Activated CD8-positive, alpha-beta memory T cell treated with anti-CD3 and anti-CD28 coated beads, Interleukin-2, amount 10 ng/mL, durations not matched to agents 7 days and 5 days (primary cell): ENCODE results near the gene USP26. TPM values are rescaled to one million over a fixed set of nuclear protein-coding genes. Genes with fewer than 3 reads are reported as not detected.
"Not testable (repeated sequence)": the region's sequence is repeated elsewhere in the genome, so short reads cannot be mapped to it uniquely, and the experiment has no call there.

Source experiments
- ATAC-seq: fragments of 150-1000 bp; cut with Tn5 transposase; one replicate; pipeline ENCODE4 v1.10.0; 2021; ENCODE audit warnings: moderate library complexity
- CTCF ChIA-PET: fragments of 350-600 bp; sonication (Branson Sonifier 250); formaldehyde crosslinking; loops from one replicate; lab custom pipeline; 2021; ENCODE audit warnings: antibody characterized with exemption; lab: Charles Lee
- DNase-seq: peaks from one replicate; pipeline ENCODE4 v3.0.0-alpha.2; 2020
- H3K27ac Mint-ChIP-seq: one replicate; pipeline ENCODE4 v1.8.0; 2021; ENCODE audit warnings: mild to moderate bottlenecking, mixed read lengths
- H3K27me3 Mint-ChIP-seq: one replicate; pipeline ENCODE4 v1.8.0; 2021; ENCODE audit warnings: mixed read lengths
- H3K36me3 Mint-ChIP-seq: one replicate; pipeline ENCODE4 v1.8.0; 2021; ENCODE audit warnings: mild to moderate bottlenecking, mixed read lengths
- H3K4me1 Mint-ChIP-seq: one replicate; pipeline ENCODE4 v1.8.0; 2021; ENCODE audit warnings: mixed read lengths
- H3K4me3 Mint-ChIP-seq: one replicate; pipeline ENCODE4 v1.8.0; 2021; ENCODE audit warnings: mild to moderate bottlenecking, moderate library complexity, mixed read lengths
- H3K9me3 Mint-ChIP-seq: one replicate; pipeline ENCODE4 v1.8.0; 2022; ENCODE audit warnings: low read depth, mixed read lengths
- total RNA-seq, 2 experiments: library from RNA; stranded (reverse); gene quantifications; one replicate each; pipeline ENCODE4 v1.2.3, GENCODE V29; 2021

The USP26 gene
- total RNA-seq, 2 experiments from 2014 or later = not detected

DNA sequence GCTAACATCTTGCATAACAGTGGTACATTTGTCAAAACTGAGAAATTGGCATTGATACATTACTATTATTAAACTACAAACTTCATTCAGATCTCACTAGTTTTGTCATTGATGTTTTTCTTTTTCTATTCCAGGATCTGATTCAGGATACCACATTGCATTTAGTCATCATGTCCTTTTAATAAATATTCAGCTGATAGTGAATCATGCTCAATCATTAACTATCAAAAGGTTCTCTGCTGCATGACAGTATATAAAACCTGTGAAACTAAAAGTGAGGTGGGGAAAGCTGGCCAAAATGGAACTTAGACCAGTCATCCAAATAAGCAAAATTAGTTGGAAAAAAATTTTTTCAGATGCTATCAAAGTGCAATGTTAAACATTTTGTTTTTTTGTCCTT lies 110.4 kb downstream of the USP26 start:
- Mint-ChIP-seq H3K27me3 (no peaks in the 10 kb centered on the region), H3K9me3 (no peaks in the 10 kb centered on the region), H3K4me1 (no peaks in the 10 kb centered on the region), H3K36me3 (no peaks in the 10 kb centered on the region), H3K4me3 (no peak overlapping the region), H3K27ac (no peak overlapping the region)
- CTCF ChIA-PET = no interaction called here
- no peak for DNase-seq
- ATAC-seq = no peak

DNA sequence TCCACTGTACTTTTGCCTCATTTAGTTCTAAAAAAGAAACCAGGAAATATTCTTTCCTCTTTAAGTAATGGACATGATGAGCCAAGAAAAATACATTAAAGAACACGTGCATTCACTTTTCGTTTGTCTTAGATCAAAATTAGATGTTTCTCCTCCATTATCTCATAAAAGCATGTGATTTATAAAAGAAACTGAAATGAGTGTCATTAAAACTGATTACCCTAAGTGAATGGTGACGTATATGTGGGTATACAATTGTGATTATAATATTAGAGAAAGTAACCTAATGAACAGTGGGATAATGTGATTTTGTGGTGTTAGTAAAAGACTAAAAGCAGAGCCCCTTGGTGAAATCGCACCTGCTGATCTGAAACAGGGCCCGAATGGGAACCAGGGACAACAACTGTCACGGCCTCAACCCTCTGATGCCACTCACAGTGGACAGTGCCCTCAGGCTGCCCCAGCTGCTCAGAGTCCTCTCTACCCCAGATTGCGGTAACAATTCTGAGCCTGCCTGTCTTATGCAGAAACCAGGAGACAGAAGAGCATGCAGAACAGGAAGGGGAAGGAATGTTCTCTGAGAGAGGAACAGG lies 112.8 kb downstream of the USP26 start:
- no peak for DNase-seq
- H3K9me3 Mint-ChIP-seq = no peaks in the 10 kb centered on the region
- no peak for ATAC-seq
- no peaks in the 10 kb centered on the region for H3K4me1 Mint-ChIP-seq
- H3K27me3 Mint-ChIP-seq = no peaks in the 10 kb centered on the region
- no peak overlapping the region for H3K27ac Mint-ChIP-seq
- no peaks in the 10 kb centered on the region for H3K36me3 Mint-ChIP-seq
- CTCF ChIA-PET = no interaction called here
- no peak overlapping the region for H3K4me3 Mint-ChIP-seq

DNA sequence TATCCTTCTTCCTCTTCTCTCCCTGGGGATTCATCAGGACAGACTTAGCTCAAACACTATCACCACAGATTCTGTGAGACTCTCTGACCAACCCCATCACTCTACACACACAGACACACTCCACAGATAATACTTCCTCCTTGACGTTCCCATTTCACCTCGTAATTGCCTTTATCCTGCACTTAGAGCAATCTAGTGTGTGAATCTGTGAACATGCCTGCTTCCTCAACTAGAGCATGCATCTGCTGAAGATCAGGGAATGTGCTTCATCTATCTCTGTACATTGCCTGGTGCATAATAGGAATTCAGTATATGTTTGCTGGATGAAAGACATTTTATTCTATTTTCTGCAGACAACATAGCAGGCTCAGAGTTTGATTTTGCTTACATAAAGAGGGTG lies 113.4 kb downstream of the USP26 start:
- H3K27ac Mint-ChIP-seq = no peak overlapping the region
- DNase-seq = no peak
- H3K4me1 Mint-ChIP-seq = no peaks in the 10 kb centered on the region
- ATAC-seq = no peak
- no peaks in the 10 kb centered on the region for H3K36me3 Mint-ChIP-seq
- H3K4me3 Mint-ChIP-seq = no peak overlapping the region
- no peaks in the 10 kb centered on the region for H3K9me3 Mint-ChIP-seq
- no peaks in the 10 kb centered on the region for H3K27me3 Mint-ChIP-seq
- CTCF ChIA-PET = no interaction called here

DNA sequence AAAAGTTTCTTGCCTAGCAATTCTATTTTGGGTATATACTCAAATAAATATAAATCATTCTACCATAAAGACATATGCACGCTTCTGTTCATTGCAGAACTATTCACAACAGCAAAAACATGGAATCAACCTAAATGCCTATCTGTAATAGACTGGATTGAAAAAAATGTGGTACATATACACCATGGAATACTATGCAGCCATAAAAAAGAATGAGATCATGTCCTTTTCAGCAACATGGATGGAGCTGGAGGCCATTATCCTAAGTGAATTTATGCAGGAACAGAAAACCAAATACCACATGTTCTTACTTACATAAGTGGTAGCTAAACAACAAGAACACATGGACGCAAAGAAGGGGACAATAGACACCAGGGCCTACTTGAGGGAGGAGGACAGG lies 116.9 kb downstream of the USP26 start:
- H3K27ac Mint-ChIP-seq, H3K27me3 Mint-ChIP-seq, CTCF ChIA-PET, DNase-seq, ATAC-seq, H3K9me3 Mint-ChIP-seq, H3K4me1 Mint-ChIP-seq, H3K36me3 Mint-ChIP-seq, H3K4me3 Mint-ChIP-seq: not testable (repeated sequence)

Other genes starting within 250 kb of the USP26 start
- under 1 TPM in 1 of 2 experiments, not detected in 1; 0.14 TPM for gene HS6ST2, start 138.5 kb downstream of the USP26 start, total RNA-seq
- not detected for gene TFDP3, start 121.2 kb upstream of the USP26 start, total RNA-seq